ENCODE data around the gene SHC1. TPM values are rescaled to one million over a fixed set of nuclear protein-coding genes. Genes with fewer than 3 reads are reported as not detected.

SHC1 gene
- total RNA-seq, 1 experiment from 2014 or later, result 885 TPM

GRCh38 chr1:154969246-154969645 is 1.3 kb downstream of the SHC1 start:
- TF ChIP-seq CTCF (IDR thresholded peaks at IDR 0.05; ENCODE audit: unreplicated experiment), result no peak
- CTCF ChIA-PET, result interaction anchor here (0.7 to 6.7 kb wide), 11 partner anchors 7 to 116 kb away, joined by 3 to 64 read pairs (median 7); partner anchors contain the start of genes FLAD1, LENEP, PYGO2 and ZBTB7B
- DNase-seq (ENCODE audit: unreplicated experiment), result no peak
- no peaks in the 10 kb centered on the region for H3K27me3 Mint-ChIP-seq (ENCODE audit: insufficient read depth, unreplicated experiment)
- intact Hi-C loops (cut with micrococcal nuclease), result no loop called here
- POLR2A ChIA-PET, result interaction anchor here (0.6 to 41.1 kb wide), 14 partner anchors 2 to 224 kb away, joined by 3 to 1917 read pairs (median 75); partner anchors contain the start of genes ADAM15, CKS1B, EFNA1 and EFNA3
- no peak overlapping the region for H3K4me3 Mint-ChIP-seq (ENCODE audit: unreplicated experiment)
- no peaks in the 10 kb centered on the region for H3K9me3 Mint-ChIP-seq (ENCODE audit: unreplicated experiment)
- peaks cover 68% of the 10 kb centered on the region for H3K36me3 Mint-ChIP-seq (ENCODE audit: insufficient read depth, unreplicated experiment)
- H3K27ac Mint-ChIP-seq (ENCODE audit: low read depth, unreplicated experiment), result no peak overlapping the region
- no TSS peak for BruUV-seq (replicated peaks)
- peaks cover 49% of the 10 kb centered on the region for H3K4me1 Mint-ChIP-seq (ENCODE audit: insufficient read depth, unreplicated experiment)

- H3K27ac Mint-ChIP-seq (ENCODE audit: low read depth, unreplicated experiment), result no peak overlapping the region
- no peaks in the 10 kb centered on the region for H3K9me3 Mint-ChIP-seq (ENCODE audit: unreplicated experiment)
- CTCF ChIA-PET, result interaction anchor here (0.8 to 6.7 kb wide), 5 partner anchors 16 to 117 kb away, joined by 3 to 64 read pairs (median 18); partner anchors contain the start of genes LENEP and ZBTB7B
- H3K27me3 Mint-ChIP-seq (ENCODE audit: insufficient read depth, unreplicated experiment), result no peaks in the 10 kb centered on the region
- POLR2A ChIA-PET, result interaction anchor here (0.6 to 41.1 kb wide), 8 partner anchors 2 to 110 kb away, joined by 3 to 1917 read pairs (median 151); partner anchors contain the start of genes ADAM15, CKS1B, EFNA3 and FLAD1
- no peak for DNase-seq (ENCODE audit: unreplicated experiment)
- no peak for TF ChIP-seq CTCF (IDR thresholded peaks at IDR 0.05; ENCODE audit: unreplicated experiment)
- BruUV-seq (replicated peaks), result no TSS peak
- H3K4me3 Mint-ChIP-seq (ENCODE audit: unreplicated experiment), result no peak overlapping the region
- peaks cover 54% of the 10 kb centered on the region for H3K4me1 Mint-ChIP-seq (ENCODE audit: insufficient read depth, unreplicated experiment)
- intact Hi-C loops (cut with micrococcal nuclease), result no loop called here
- peaks cover 73% of the 10 kb centered on the region for H3K36me3 Mint-ChIP-seq (ENCODE audit: insufficient read depth, unreplicated experiment)
Observed at GRCh38 chr1:154968731-154969130, 1.8 kb downstream of the SHC1 start.

- H3K27me3 Mint-ChIP-seq (ENCODE audit: insufficient read depth, unreplicated experiment), result no peaks in the 10 kb centered on the region
Observed at GRCh38 chr1:154967331-154967950, 3.1 kb downstream of the SHC1 start.

More at GRCh38 chr1:154967331-154967950, 3.1 kb downstream of the SHC1 start:
- TF ChIP-seq CTCF (IDR thresholded peaks at IDR 0.05; ENCODE audit: unreplicated experiment), result no peak
- Mint-ChIP-seq H3K9me3 (ENCODE audit: unreplicated experiment) (no peaks in the 10 kb centered on the region), H3K27ac (ENCODE audit: low read depth, unreplicated experiment) (no peak overlapping the region), H3K4me3 (ENCODE audit: unreplicated experiment) (no peak overlapping the region), H3K36me3 (ENCODE audit: insufficient read depth, unreplicated experiment) (peaks cover 86% of the 10 kb centered on the region), H3K4me1 (ENCODE audit: insufficient read depth, unreplicated experiment) (peaks cover 60% of the 10 kb centered on the region)
- ChIA-PET POLR2A (interaction anchor here (0.7 to 39.6 kb wide), 4 partner anchors 9 to 45 kb away, joined by 3 to 1917 read pairs (median 74); partner anchors contain the start of genes CKS1B, FLAD1, LENEP and PMVK), CTCF (interaction anchor here (0.6 to 4.7 kb wide), 11 partner anchors 11 to 268 kb away, joined by 3 to 33 read pairs (median 3); partner anchors contain the start of gene PMVK)
- no TSS peak for BruUV-seq (replicated peaks)
- DNase-seq (ENCODE audit: unreplicated experiment), result no peak
- intact Hi-C loops (cut with micrococcal nuclease), result no loop called here
